ENCODE data around the gene PRR12.

DNA sequence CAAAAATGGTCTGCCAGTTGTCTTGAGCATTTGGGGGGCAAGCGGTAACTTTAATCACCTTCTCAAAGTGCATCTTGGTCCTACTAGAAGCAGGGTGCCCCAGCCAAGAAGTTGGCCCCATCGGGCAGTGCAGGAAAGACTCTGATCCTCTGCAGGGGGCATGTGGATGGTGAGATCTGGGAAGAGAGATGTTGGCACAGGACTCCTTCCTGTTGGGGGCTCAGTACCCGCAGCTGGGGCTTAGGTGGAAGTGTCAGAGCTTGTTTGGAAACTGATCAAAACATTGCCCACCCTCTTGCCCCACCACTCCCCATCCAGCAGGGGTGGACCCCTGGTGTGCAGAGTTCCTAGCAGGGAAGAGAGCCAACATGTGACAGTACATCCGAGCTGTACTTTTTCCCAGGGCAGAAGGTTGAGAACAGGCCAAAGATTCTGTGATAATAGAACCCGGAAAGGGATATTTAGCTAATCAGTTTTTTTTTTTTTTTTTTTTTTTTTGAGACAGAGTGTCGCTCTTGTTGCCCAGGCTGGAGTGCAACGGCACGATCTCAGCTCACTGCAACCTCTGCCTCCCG, 40.1 kb downstream of the PRR12 start:
- TF ChIP-seq CTCF (IDR thresholded peaks at IDR 0.05) (peak in 2 of 6 experiments; percentile 9 to 20), EP300 (IDR thresholded peaks at IDR 0.05) (no peak)

Data from upper lobe of left lung (tissue), 4 donors.